OCI-LY3 (cell line): ENCODE results near the gene CDH20.

ENCODE experiments used
- H2AFZ ChIP-seq: fragments of 200-600, 300-600 bp; shearing (Covaris generic); 2 replicates; pipeline ENCODE4 v1.6.0; 2014; ENCODE audit warnings: antibody characterized with exemption, low read depth, low read length
- H3K27ac ChIP-seq: fragments of 200-600, 300-600 bp; sonication (generic); 2 replicates; pipeline ENCODE4 v1.5.1; 2014; ENCODE audit warnings: mild to moderate bottlenecking, low read length, moderate library complexity, mixed read lengths
- H3K27me3 ChIP-seq: fragments of 200-600, 300-600 bp; sonication (generic); 2 replicates; pipeline ENCODE4 v1.6.1; 2014; ENCODE audit warnings: low read depth, low read length, mixed read lengths
- H3K36me3 ChIP-seq: fragments of 200-600, 300-600 bp; sonication (generic); replicated peaks from 2 replicates; pipeline ENCODE3; 2014; ENCODE audit warnings: low read depth, low read length, mixed read lengths
- H3K4me1 ChIP-seq: fragments of 300-600, 200-600 bp; sonication (generic); 2 replicates; pipeline ENCODE4 v1.6.1; 2014; ENCODE audit warnings: low read length, mixed read lengths
- H3K4me2 ChIP-seq: fragments of 200-600, 300-600 bp; sonication (generic); 2 replicates; pipeline ENCODE4 v1.6.1; 2014; ENCODE audit warnings: low read length, mixed read lengths
- H3K4me3 ChIP-seq: fragments of 300-600, 200-600 bp; sonication (generic); 2 replicates; pipeline ENCODE4 v1.5.1; 2014; ENCODE audit warnings: antibody characterized with exemption, mild to moderate bottlenecking, low read length, moderate library complexity
- H3K79me2 ChIP-seq: fragments of 300-600, 200-600 bp; shearing (Covaris generic); 2 replicates; pipeline ENCODE4 v1.6.1; 2014; ENCODE audit warnings: mild to moderate bottlenecking, low read length, mixed read lengths
- H3K9ac ChIP-seq: fragments of 300-600, 200-600 bp; shearing (Covaris generic); 2 replicates; pipeline ENCODE4 v1.6.0; 2014; ENCODE audit warnings: mild to moderate bottlenecking, low read length, moderate library complexity
- H3K9me3 ChIP-seq: fragments of 200-600, 300-600 bp; shearing (Covaris generic); 2 replicates; pipeline ENCODE4 v1.6.1; 2014; ENCODE audit warnings: low read length, mixed read lengths; ENCODE audit not compliant: insufficient read depth
- H4K20me1 ChIP-seq: fragments of 200-600, 300-600 bp; sonication (generic); 2 replicates; pipeline ENCODE4 v1.6.1; 2016; ENCODE audit warnings: low read length, mixed read lengths; ENCODE audit not compliant: insufficient read depth
- CTCF ChIP-seq: fragments of 200-600, 300-600 bp; sonication (generic); IDR thresholded peaks from 2 replicates; pipeline ENCODE4 v1.5.1; 2014; ENCODE audit warnings: antibody characterized with exemption, low read length, low read depth
- EZH2phosphoT487 ChIP-seq: fragments of 200-600 bp; shearing (Covaris generic); IDR thresholded peaks from 2 replicates; pipeline ENCODE4 v1.6.1; 2018; ENCODE audit warnings: antibody characterized with exemption, mixed run types, low read depth

The CDH20 gene

DNA sequence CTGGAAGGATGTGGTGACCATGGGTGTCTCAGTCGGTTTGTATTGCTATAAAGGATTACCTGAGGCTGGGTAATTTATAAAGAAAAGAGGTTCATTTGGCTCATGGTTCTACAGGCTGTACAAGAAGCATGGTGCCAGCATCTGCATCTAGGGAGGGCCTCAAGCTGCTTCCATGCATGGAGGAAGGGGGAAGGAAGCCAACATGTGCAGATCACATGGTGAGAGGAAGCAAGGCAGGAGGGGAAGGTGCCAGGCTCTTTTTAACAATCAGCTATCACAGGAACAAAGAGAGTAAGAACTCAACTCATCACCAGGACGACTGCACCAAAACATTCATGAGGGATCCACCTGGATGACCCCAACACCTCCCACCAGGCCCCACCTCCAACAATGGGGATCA is 209.4 kb downstream of the CDH20 start:
- Histone ChIP-seq H3K4me3 (no peak overlapping the region), H3K4me2 (no peak overlapping the region), H3K36me3 (no peaks in the 10 kb centered on the region), H4K20me1 (no peaks in the 10 kb centered on the region), H3K79me2 (no peaks in the 10 kb centered on the region), H2AFZ (no peak overlapping the region), H3K4me1 (no peaks in the 10 kb centered on the region), H3K27ac (no peak overlapping the region), H3K9ac (no peak overlapping the region), H3K27me3 (peaks cover 8% of the 10 kb centered on the region; the same call in 1 of the 2 replicates), H3K9me3 (no peaks in the 10 kb centered on the region)
- no peak for TF ChIP-seq EZH2phosphoT487
- TF ChIP-seq CTCF: no peak

DNA sequence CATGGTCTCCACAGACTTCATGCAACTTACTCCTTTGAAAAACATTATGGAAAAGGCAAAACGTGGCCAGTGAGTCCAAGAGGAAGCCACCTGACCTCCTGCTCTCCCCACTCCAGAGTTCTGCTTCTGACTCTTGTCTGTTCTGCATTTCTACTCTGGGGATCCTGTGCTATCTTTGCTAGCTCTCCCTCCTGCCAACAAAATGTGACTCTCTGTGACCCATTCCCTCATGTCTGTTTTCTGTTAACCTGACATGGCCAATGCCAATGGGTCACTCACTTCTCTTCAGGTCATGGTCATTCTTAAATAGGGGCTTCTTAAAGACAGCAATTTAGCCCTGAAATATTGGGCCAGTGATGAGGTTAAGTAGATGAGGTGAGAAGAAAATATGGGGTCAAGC is 210.3 kb downstream of the CDH20 start:
- TF ChIP-seq EZH2phosphoT487: no peak
- TF ChIP-seq CTCF: no peak
- no peaks in the 10 kb centered on the region for H3K79me2 ChIP-seq
- H3K27ac ChIP-seq: no peak overlapping the region

GRCh38 chr18:61544178-61544577 is 210.9 kb downstream of the CDH20 start:
- Histone ChIP-seq H4K20me1 (no peaks in the 10 kb centered on the region), H3K27me3 (peaks cover 5% of the 10 kb centered on the region; the same call in 1 of the 2 replicates), H2AFZ (no peak overlapping the region), H3K4me2 (no peak overlapping the region), H3K36me3 (no peaks in the 10 kb centered on the region), H3K4me3 (no peak overlapping the region), H3K9me3 (no peaks in the 10 kb centered on the region), H3K4me1 (no peaks in the 10 kb centered on the region), H3K27ac (no peak overlapping the region), H3K79me2 (no peaks in the 10 kb centered on the region), H3K9ac (no peak overlapping the region)
- TF ChIP-seq EZH2phosphoT487 (no peak), CTCF (no peak)

More for the DNA sequence above, 210.3 kb downstream of the CDH20 start:
- H3K4me3 ChIP-seq: no peak overlapping the region
- no peaks in the 10 kb centered on the region for H4K20me1 ChIP-seq
- H3K36me3 ChIP-seq: no peaks in the 10 kb centered on the region
- no peaks in the 10 kb centered on the region for H3K4me1 ChIP-seq
- H2AFZ ChIP-seq: no peak overlapping the region
- no peaks in the 10 kb centered on the region for H3K9me3 ChIP-seq
- no peak overlapping the region for H3K4me2 ChIP-seq
- no peak overlapping the region for H3K9ac ChIP-seq
- H3K27me3 ChIP-seq: peaks cover 5% of the 10 kb centered on the region; the same call in 1 of the 2 replicates

GRCh38 chr18:61545281-61546245 is 212.3 kb downstream of the CDH20 start:
- no peak overlapping the region for H3K4me2 ChIP-seq
- H3K27ac ChIP-seq: no peak overlapping the region
- no peak overlapping the region for H3K4me3 ChIP-seq
- no peak overlapping the region for H2AFZ ChIP-seq
- no peaks in the 10 kb centered on the region for H3K79me2 ChIP-seq
- H3K27me3 ChIP-seq: peaks cover 6% of the 10 kb centered on the region
- H3K36me3 ChIP-seq: no peaks in the 10 kb centered on the region
- TF ChIP-seq CTCF (no peak), EZH2phosphoT487 (no peak)
- no peaks in the 10 kb centered on the region for H3K9me3 ChIP-seq
- no peak overlapping the region for H3K9ac ChIP-seq
- H4K20me1 ChIP-seq: no peaks in the 10 kb centered on the region
- no peaks in the 10 kb centered on the region for H3K4me1 ChIP-seq
